HG03469 (cell line): ENCODE data around the gene CHTF18.
A peak's percentile ranks its signal among the peaks of the same experiment; 100 is the strongest.
"Not testable (repeated sequence)": the region's sequence is repeated elsewhere in the genome, so short reads cannot be mapped to it uniquely, and the experiment has no call there.

Experiments used
- ATAC-seq: cut with Tn5 transposase; IDR thresholded peaks from one replicate; pipeline ENCODE4 v1.9.1; 2021; ENCODE audit warnings: mild to moderate bottlenecking, moderate library complexity, moderate number of reproducible peaks; ENCODE audit not compliant: unreplicated experiment

Gene CHTF18

GRCh38 chr16:788399-789126 lies at the start of gene CHTF18:
TSS of gene CHTF18 (plus strand) at chr16:788620. CDS start at chr16:788685, 65 bp downstream.
- ATAC-seq, result peak; percentile 51

- no peak for ATAC-seq
Observed at GRCh38 chr16:739560-740458, 48.6 kb upstream of the CHTF18 start.

GRCh38 chr16:740459-740763 lies 48.0 kb upstream of the CHTF18 start:
- ATAC-seq, result no peak

- peak; percentile 47 for ATAC-seq
Observed at GRCh38 chr16:740764-741505, 47.5 kb upstream of the CHTF18 start, which contains the start of gene CIAO3. TSS of gene CIAO3 (minus strand) at chr16:740997. CDS start at chr16:740985, 12 bp downstream.

- no peak for ATAC-seq
Observed at GRCh38 chr16:741986-742629, 46.3 kb upstream of the CHTF18 start.

GRCh38 chr16:742894-743293 lies 45.5 kb upstream of the CHTF18 start:
- ATAC-seq, result not testable (repeated sequence)

- ATAC-seq, result no peak
Observed at GRCh38 chr16:743794-744500, 44.5 kb upstream of the CHTF18 start.

- ATAC-seq, result no peak
Observed at GRCh38 chr16:745739-746138, 42.7 kb upstream of the CHTF18 start.

- ATAC-seq, result no peak
Observed at GRCh38 chr16:746637-747036, 41.8 kb upstream of the CHTF18 start.

GRCh38 chr16:747978-748746 lies 40.3 kb upstream of the CHTF18 start:
- no peak for ATAC-seq

- no peak for ATAC-seq
Observed at GRCh38 chr16:749010-749409, 39.4 kb upstream of the CHTF18 start.

GRCh38 chr16:750485-750884 lies 37.9 kb upstream of the CHTF18 start:
- ATAC-seq, result no peak

GRCh38 chr16:751152-752006 lies 37.0 kb upstream of the CHTF18 start:
- ATAC-seq, result no peak

GRCh38 chr16:752007-752312 lies 36.5 kb upstream of the CHTF18 start:
- ATAC-seq, result no peak

GRCh38 chr16:754121-754607 lies 34.3 kb upstream of the CHTF18 start:
- not testable (repeated sequence) for ATAC-seq

- no peak for ATAC-seq
Observed at GRCh38 chr16:754656-755055, 33.8 kb upstream of the CHTF18 start.

GRCh38 chr16:756428-756827 lies 32.0 kb upstream of the CHTF18 start:
- ATAC-seq, result no peak

- no peak for ATAC-seq
Observed at GRCh38 chr16:759110-759910, 29.1 kb upstream of the CHTF18 start.
